ENCODE measurements around the gene OR6C2.
"Not testable (repeated sequence)": the region's sequence is repeated elsewhere in the genome, so short reads cannot be mapped to it uniquely, and the experiment has no call there.

The OR6C2 gene

DNA sequence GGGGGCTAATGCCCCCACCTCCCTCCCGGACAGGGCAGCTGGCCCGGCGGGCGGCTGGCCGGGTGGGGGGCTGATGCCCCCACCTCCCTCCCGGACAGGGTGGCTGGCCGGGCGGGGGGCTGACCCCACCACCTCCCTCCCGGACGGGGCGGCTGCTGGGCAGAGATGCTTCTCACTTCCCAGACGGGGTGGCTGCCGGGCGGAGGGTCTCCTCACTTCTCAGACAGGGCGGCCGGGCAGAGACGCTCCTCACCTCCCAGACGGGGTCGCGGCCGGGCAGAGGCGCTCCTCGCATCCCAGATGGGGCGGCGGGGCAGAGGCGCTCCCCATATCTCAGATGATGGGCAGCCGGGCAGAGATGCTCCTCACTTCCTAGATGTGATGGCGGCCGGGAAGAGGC lies 35.3 kb downstream of the OR6C2 start:
- DNase-seq, result not testable (repeated sequence)

DNA sequence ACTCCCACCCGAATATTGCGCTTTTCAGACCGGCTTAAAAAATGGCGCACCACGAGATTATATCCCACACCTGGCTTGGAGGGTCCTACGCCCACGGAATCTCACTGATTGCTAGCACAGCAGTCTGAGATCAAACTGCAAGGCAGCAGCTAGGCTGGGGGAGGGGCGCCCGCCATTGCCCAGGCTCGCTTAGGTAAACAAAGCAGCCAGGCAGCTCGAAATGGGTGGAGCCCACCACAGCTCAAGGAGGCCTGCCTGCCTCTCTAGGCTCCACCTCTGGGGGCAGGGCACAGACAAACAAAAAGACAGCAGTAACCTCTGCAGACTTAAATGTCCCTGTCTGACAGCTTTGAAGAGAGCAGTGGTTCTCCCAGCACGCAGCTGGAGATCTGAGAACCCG lies 40.4 kb downstream of the OR6C2 start:
- DNase-seq, result not testable (repeated sequence)

DNA sequence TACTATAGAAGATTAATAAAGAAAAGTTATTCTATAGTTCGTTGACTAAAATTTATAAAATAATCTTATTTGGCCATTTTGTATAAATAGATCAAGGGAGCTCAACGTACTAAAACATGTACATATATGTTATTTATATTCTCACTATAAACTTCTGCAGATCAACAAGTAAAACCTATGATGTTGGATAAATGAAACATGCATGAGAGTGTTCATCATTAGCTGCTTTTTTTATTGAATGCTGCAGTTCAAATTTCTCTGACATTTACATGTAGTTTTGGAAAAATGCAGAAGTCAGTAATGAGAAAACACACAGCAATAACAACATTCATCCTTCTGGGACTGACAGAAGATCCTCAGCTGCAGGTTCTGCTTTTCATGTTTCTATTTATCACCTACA lies 48.2 kb downstream of the OR6C2 start, which contains the start of gene OR6C68:
OR6C68 (plus strand) TSS at position 301 of the 400 bp plus-strand sequence; CDS start at position 301, 0 bp downstream.
- no peak for DNase-seq

DNA sequence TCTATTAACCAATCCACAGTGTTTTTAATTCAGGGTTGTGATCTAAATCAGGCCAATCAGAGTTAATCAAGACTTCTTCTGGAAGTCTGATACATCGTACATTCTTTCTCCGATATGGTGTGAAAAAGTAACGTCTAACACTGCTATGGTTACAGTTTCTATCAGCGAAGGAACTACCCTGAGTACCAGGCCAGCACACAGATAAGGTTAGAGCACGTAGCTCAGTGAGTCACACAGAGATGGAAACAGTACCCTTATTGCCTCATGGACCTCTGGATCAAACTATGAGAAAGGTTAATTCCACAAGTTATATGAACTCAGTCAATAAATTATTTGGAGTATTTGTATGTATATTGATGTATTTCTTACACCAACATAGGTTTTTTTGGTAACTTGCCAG lies 51.6 kb downstream of the OR6C2 start:
- no peak for DNase-seq

DNA sequence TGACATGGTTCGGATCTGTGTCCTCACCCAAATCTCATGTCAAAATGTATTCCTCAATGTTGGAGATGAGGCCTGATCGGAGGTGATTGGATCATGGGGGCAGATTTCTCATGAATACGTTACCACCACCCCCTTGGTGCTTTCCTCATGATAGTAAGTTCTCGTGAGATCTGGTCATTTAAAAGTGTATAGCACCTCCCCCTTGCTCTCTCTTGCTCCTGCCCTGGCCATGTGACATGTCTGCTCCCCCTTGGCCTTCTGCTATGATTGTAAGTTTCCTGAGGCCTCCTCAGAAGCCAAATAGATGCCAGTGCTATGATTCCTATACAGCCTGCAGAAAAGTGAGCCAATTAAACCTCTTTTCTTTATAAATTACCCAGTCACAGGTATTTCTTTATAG lies 55.4 kb downstream of the OR6C2 start:
- DNase-seq, result no peak

DNA sequence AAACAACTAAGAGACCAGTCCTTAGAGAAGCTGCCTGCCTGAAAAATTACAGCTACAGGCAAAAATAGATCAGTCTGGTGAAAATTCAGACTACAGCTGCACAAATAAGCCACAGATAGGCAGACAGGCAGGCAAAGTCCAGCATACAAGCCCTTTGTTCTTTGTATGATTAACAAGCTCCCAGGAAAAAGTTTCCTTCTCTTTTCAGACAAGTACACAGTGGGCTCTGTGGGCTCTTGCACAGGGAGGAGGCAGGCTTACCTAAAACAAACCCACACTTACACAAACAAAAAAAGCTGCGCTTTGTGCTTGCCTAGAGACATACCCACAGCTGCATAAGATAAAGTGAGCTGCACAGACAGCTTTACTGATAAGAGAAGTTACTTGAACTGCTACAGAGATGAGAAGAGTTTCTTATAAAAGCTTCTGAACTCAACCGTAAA lies 56.0 kb downstream of the OR6C2 start:
- DNase-seq, result no peak

DNA sequence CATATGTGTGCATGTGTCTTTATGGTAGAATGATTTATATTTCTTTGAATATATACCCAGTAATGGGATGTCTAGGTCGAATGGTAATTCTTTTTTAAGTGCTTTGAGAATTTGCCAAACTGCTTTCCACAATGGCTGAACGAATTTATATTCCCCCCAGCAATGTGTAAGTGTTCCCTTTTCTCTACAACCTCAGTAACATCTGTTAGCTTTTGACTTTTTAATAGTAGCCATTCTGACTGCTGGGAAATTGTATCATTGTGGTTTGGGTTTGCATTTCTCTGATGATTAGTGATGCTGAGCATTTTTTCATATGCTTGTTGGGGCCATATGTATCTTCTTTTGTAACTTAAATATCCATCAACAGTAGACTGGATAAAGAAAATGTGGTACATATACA lies 57.7 kb downstream of the OR6C2 start:
- DNase-seq, result no peak
